Left hindlimb (tissue), 1 donor: ENCODE data around the gene ADAMTS18.

Experiments
- DNase-seq: peaks from one replicate; pipeline ENCODE4 v3.0.0-alpha.2; 2018

Gene ADAMTS18

DNA sequence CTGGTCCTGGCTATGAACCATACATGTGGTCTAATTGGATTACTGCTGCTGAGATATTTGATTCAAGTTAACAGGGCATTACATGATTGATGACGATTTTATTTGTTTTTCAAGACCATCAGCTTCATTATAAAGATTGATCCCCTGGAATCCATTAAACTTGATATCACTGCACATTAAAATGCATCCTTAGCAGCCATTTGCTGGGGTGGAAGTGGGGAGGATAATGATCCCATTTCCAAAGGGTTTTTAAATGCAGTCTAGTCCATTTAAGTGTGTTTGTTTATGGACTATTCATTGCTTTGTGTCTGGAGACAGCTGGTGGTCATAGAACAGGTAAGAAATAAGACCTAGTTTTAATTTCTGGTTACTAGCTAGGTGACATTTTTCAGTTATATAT lies 40.9 kb downstream of the ADAMTS18 start:
- no peak for DNase-seq

GRCh38 chr16:77387815-77388209 lies 47.0 kb downstream of the ADAMTS18 start:
- DNase-seq, result no peak

- DNase-seq, result no peak
Observed at GRCh38 chr16:77386831-77387814, 47.7 kb downstream of the ADAMTS18 start.

- DNase-seq, result no peak
Observed at GRCh38 chr16:77385481-77385880, 49.4 kb downstream of the ADAMTS18 start.

- no peak for DNase-seq
Observed at GRCh38 chr16:77383606-77384187, 51.1 kb downstream of the ADAMTS18 start.

- no peak for DNase-seq
Observed at GRCh38 chr16:77376358-77376757, 58.5 kb downstream of the ADAMTS18 start.

- DNase-seq, result no peak
Observed at GRCh38 chr16:77375396-77375795, 59.4 kb downstream of the ADAMTS18 start.

DNA sequence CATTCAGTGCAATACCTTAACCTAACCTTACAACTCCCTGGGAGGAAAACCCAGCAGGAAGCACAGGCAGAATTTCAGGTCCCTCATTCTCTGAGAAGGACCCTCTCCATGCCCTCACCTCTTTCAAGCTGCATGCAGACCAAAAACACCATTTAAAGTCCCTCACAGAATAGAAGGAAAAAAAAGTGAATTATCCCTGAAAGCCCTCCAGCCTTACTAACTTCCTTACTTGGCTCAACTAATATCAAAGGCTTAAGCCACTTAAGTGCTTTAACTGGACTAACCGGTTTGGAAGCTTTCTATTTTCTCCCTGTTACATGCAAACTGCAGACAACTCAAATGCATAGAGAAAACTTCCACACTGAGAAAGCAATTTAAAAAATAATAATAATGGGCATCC lies 60.5 kb downstream of the ADAMTS18 start:
- DNase-seq, result no peak

DNA sequence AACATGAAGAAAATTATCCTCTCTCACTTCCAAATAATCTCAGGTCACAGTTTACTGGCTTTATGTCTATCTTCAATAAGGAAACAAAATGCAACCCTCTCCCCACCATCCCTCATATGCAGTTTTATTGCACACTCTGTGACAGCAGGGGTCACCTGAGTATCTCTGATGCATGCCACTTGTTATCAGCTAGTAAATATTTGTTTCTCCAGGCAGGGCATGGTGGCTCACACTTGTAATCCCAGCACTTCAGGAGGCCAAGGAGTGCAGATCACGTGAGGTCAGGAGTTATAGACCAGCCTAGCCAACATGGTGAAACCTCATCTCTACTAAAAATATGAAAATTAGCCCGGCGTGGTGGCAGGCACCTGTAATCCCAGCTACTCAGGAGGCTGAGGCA lies 61.1 kb downstream of the ADAMTS18 start:
- DNase-seq, result no peak

DNA sequence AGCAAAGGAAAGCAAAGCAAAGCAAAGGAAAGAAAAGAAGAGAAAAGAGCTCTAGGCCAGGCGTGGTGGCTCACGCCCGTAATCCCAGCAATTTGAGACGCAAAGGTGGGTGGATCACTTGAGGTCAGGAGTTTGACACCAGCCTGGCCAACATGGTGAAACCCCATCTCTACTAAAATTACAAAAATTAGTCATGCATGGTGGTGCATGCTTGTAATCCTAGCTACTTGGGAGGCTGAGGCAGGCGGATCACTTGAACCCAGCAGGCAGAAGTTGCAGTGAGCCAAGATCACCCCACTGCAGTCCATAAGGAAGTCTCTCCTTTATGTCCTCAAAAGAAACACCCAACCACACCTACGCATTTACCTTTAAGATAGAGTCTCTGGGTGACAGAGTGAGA lies 70.1 kb downstream of the ADAMTS18 start:
- no peak for DNase-seq

DNA sequence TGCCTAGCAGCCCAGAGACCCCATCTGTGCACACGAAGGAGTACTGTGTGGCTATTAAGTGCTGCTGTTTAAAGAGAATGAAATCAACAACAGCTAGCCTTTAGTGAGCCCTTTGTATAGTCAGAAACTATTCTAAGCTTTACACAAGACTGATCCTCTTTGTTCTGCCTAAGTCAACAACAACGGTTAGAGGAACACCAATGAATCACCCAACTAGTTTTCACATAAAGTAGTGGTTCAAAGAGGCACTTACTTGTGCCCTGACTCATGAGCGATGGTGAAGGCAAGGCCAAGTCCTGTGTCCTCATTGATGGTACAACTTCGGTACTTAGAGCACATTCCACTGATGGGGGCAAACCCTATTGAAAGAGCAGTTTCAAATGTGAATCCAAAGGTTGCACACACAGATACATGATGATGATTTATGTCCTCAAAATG lies 75.8 kb downstream of the ADAMTS18 start:
- no peak for DNase-seq

DNA sequence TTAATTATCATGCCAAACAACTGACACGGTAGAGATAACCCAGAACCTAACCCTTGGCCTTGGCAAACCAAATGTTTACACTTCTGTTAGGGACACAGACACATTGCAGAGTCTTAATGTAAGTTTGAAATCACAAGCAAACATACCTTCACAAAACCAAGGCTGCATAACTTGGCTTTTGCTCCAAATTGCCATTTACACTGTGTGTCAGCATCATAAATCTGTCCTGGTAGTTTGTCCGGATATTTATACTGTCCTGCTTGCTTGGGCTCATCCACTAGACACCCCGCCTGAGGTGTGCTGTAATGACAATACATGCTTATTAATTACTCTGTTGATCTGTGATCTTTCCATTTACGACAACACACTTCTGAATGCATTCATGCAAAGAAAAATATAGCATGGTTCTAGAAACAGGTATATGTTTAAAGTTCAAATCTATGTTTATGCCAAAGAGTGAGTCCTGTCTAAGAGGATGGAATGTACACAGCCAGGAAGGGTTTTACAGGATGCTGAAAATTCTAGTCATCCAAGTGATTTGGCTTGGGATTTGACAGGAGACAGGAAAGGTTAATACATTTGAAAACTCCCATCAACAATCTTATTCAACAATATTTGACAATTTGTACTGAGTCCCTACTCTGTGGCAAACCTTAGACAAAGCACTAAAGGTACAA lies 81.1 kb downstream of the ADAMTS18 start:
- DNase-seq, result no peak

DNA sequence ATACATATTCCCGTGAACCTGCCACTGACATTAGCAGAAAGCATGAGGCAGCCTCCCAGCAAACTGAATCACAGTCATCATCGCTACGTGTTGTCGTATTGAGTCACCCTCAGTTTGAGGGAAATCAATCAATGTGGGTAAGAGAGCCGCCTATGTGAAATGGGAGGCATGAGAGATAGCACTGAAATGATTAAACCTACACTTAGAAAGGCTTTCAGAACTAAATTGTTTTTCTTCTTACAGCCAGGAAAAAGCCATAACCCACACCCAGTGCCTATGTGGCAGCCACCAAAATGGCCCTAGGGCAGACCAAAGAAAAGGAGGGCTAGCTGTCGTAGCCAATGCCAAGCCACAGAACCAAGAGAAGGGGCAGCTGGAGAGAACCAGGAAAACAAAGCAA lies 90.5 kb downstream of the ADAMTS18 start:
- DNase-seq, result peak; percentile 69

- DNase-seq, result no peak
Observed at GRCh38 chr16:77336637-77337036, 98.2 kb downstream of the ADAMTS18 start.

GRCh38 chr16:77335652-77336234 lies 99.1 kb downstream of the ADAMTS18 start:
- no peak for DNase-seq

DNA sequence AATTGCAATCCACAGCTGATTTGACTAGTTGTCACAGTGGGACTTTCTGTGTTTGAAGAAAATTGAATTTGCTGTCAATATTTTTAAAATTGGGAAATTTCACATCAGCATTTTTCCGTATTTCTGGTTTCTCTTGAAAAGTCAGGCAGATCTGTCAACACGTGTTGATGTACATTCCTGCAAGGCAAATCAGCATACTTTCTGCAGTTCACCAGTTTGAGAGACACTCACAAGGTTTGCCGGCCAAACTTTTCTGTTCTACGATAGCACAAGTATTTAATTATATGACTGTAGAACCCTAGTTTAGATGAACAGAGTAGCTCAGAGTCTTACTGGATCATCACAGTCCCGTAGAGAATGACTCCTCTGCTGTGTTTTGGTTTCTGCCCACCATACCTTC lies 102.0 kb downstream of the ADAMTS18 start:
- DNase-seq, result no peak

DNA sequence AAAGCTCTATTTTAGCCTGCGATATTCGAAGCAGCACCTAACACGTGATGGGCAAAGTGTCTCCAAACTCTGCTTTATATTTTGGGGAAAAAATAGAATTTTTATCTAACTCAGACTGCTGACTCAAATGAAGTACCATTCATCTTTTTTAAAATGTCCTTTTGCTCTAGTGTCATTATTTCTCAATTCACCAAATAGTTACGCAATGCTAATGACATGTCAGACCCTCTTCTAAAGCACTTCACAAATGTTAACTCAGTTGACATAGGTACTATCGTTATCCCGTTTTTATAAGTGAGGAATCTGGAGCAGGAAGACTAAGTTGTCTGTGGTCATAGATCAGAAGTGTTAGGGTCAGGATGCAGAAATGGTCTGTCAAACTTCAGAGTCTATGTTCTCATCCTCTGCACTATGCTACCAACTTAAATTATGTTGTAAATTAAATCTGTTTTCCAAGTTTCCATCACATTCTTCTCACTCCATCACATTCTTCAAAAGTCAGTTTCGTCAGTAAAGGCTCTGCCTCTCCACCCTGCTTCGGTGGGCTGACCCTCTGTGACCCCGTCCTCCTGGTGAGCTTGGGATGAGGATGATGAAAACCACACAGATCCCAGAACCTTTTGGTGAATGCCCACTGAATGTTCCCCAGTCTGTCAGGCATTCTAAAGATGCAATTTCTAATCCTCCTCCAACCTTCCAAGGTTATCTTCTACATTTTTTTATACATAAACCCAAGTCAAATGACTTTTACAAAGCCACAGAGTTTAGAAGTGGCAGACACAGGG lies 102.8 kb downstream of the ADAMTS18 start:
- no peak for DNase-seq

DNA sequence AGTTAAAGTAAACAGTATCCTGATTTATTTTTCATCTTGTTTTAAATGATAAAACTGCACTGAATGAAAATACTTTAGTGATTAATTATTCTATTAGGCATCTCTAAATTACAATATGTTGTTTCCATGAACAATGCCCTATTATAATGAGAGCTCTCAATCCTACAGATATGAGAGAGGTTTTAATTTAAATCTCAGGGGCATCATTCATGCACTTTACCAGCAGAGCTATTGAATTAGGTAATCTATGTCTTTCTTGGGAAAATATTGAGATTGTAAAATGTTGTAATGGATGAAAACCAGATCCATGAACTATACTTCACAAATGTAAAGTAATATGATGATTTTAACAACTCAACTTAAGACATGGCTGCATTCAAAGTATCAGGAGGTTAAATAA lies 103.8 kb downstream of the ADAMTS18 start:
- DNase-seq, result no peak

GRCh38 chr16:77330332-77331042 lies 104.3 kb downstream of the ADAMTS18 start:
- DNase-seq, result no peak

- DNase-seq, result no peak
Observed at GRCh38 chr16:77328768-77329167, 106.1 kb downstream of the ADAMTS18 start.

GRCh38 chr16:77328274-77328673 lies 106.6 kb downstream of the ADAMTS18 start:
- DNase-seq, result no peak

DNA sequence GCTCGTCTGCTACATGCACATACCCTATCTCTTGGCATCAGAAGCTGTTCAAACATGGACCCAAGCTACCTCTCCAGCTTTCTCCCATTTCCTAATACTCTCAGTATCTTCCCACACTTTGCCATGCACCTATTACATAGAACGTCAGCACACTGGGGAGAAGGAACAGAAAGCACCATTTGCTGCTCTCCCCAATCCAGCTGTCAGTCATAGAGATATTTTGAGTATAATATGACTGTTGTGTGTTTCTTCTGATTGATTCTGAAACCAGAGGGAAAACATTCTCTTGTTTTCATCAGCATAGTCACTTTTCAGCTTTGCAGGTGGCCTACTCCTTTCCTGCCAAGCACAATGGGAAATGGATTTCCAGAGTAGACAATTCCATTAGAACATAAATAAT lies 107.1 kb downstream of the ADAMTS18 start:
- DNase-seq, result no peak
